IMR-90 (cell line): ENCODE data around the gene PRKAG2. TPM values are rescaled to one million over a fixed set of nuclear protein-coding genes. Genes with fewer than 3 reads are reported as not detected.
A peak's percentile ranks its signal among the peaks of the same experiment; 100 is the strongest.

Experiments
- ATAC-seq: fragments of 200-7000 bp; cut with Tn5 transposase; 2 replicates; pipeline ENCODE4 v1.9.1; 2020; ENCODE audit warnings: low read depth, mild to moderate bottlenecking, moderate library complexity
- BruUV-seq: library from RNA; stranded (reverse); fragments of 400-500 nt; replicated peaks from 2 replicates; lab custom pipeline; 2021; lab: Mats Ljungman, UMichigan
- CTCF ChIA-PET: fragments of 300-600 bp; formaldehyde crosslinking; extraction: SDS; loops from one replicate; lab custom pipeline; 2021; ENCODE audit warnings: antibody characterized with exemption; lab: Yijun Ruan, JAX
- POLR2A ChIA-PET: fragments of 300-600 bp; sonication (Branson Sonifier 250); formaldehyde crosslinking; loops from one replicate; lab custom pipeline; 2022; ENCODE audit warnings: antibody characterized with exemption; ENCODE audit not compliant: unreplicated experiment; lab: Charles Lee
- DNase-seq: peaks from one replicate; pipeline ENCODE4 v3.0.0; 2013
- H2AFZ ChIP-seq: replicated peaks from 2 replicates; pipeline ENCODE3; 2013; ENCODE audit warnings: low read length, mild to moderate bottlenecking; ENCODE audit not compliant: poor library complexity
- H2AK5ac ChIP-seq: 2 replicates; pipeline ENCODE4 v1.6.1; 2013; ENCODE audit warnings: low read depth, low read length, inconsistent platforms
- H2AK9ac ChIP-seq: replicated peaks from 2 replicates; pipeline ENCODE3; 2013; ENCODE audit warnings: mild to moderate bottlenecking, low read depth, low read length, moderate library complexity; ENCODE audit not compliant: poor library complexity
- H2BK120ac ChIP-seq: 2 replicates; pipeline ENCODE4 v1.6.1; 2013; ENCODE audit warnings: low read depth, low read length, inconsistent platforms
- H2BK15ac ChIP-seq: 3 replicates; pipeline ENCODE4 v1.6.1; 2013; ENCODE audit warnings: low read depth, low read length, inconsistent platforms
- H2BK20ac ChIP-seq: 2 replicates; pipeline ENCODE4 v1.6.1; 2013; ENCODE audit warnings: low read depth, mild to moderate bottlenecking, inconsistent platforms, low read length, moderate library complexity
- H2BK5ac ChIP-seq: 2 replicates; pipeline ENCODE4 v1.6.1; 2013; ENCODE audit warnings: mild to moderate bottlenecking, low read depth, low read length, inconsistent platforms; ENCODE audit not compliant: poor library complexity, severe bottlenecking
- H3K14ac ChIP-seq: replicated peaks from 2 replicates; pipeline ENCODE4 v1.6.1; 2013; ENCODE audit warnings: low read depth, low read length, inconsistent platforms
- H3K18ac ChIP-seq: 2 replicates; pipeline ENCODE4 v1.6.1; 2013; ENCODE audit warnings: low read depth, low read length, control low read depth
- H3K23ac ChIP-seq: 2 replicates; pipeline ENCODE4 v1.6.1; 2013; ENCODE audit warnings: low read depth, low read length, inconsistent platforms
- H3K27ac ChIP-seq: 2 replicates; pipeline ENCODE4 v1.5.1; 2013; ENCODE audit warnings: mild to moderate bottlenecking, control low read depth, low read length; ENCODE audit not compliant: insufficient read depth
- H3K27me3 ChIP-seq: 2 replicates; pipeline ENCODE4 v1.6.1; 2013; ENCODE audit warnings: low read length; ENCODE audit not compliant: control insufficient read depth, insufficient read depth
- H3K36me3 ChIP-seq: 2 replicates; pipeline ENCODE4 v1.6.1; 2013; ENCODE audit warnings: low read length, mixed read lengths; ENCODE audit not compliant: control insufficient read depth, insufficient read depth
- H3K4ac ChIP-seq: 2 replicates; pipeline ENCODE4 v1.6.1; 2013; ENCODE audit warnings: low read depth, low read length, inconsistent platforms
- H3K4me1 ChIP-seq: 2 replicates; pipeline ENCODE4 v1.6.1; 2013; ENCODE audit warnings: low read length, mixed read lengths; ENCODE audit not compliant: control insufficient read depth, insufficient read depth
- H3K4me2 ChIP-seq: 2 replicates; pipeline ENCODE4 v1.6.1; 2013; ENCODE audit warnings: low read depth, mild to moderate bottlenecking, control low read depth, low read length, moderate library complexity
- H3K4me3 ChIP-seq: 2 replicates; pipeline ENCODE4 v1.5.1; 2013; ENCODE audit warnings: low read depth, mild to moderate bottlenecking, control low read depth, low read length, moderate library complexity; ENCODE audit not compliant: insufficient read depth
- H3K56ac ChIP-seq: 2 replicates; pipeline ENCODE4 v1.6.1; 2013; ENCODE audit warnings: low read length, inconsistent platforms; ENCODE audit not compliant: insufficient read depth; ENCODE audit errors: extremely low read depth
- H3K79me1 ChIP-seq, 2 experiments: 2 replicates each; pipeline ENCODE4 v1.6.1; 2013; ENCODE audit warnings: low read length in 2 of 2, inconsistent platforms in 1 of 2, low read depth in 1 of 2
- H3K9ac ChIP-seq: 2 replicates; pipeline ENCODE4 v1.6.1; 2013; ENCODE audit warnings: low read depth, low read length, control low read depth
- H3K9me1 ChIP-seq: 2 replicates; pipeline ENCODE4 v1.6.1; 2013; ENCODE audit warnings: low read length, inconsistent platforms; ENCODE audit not compliant: insufficient read depth
- H3K9me3 ChIP-seq: 2 replicates; pipeline ENCODE4 v1.6.1; 2013; ENCODE audit warnings: low read length; ENCODE audit not compliant: control insufficient read depth, insufficient read depth
- H4K20me1 ChIP-seq: 2 replicates; pipeline ENCODE4 v1.6.1; 2013; ENCODE audit warnings: low read length, inconsistent platforms; ENCODE audit not compliant: insufficient read depth
- H4K5ac ChIP-seq: 2 replicates; pipeline ENCODE4 v1.6.1; 2013; ENCODE audit warnings: mild to moderate bottlenecking, low read depth, low read length, control low read depth
- H4K8ac ChIP-seq, 2 experiments: 2 replicates each; pipeline ENCODE4 v1.6.1; 2013; ENCODE audit warnings: low read depth in 2 of 2, low read length in 2 of 2, control low read depth in 1 of 2, inconsistent platforms in 1 of 2
- H4K91ac ChIP-seq: 2 replicates; pipeline ENCODE4 v1.6.1; 2013; ENCODE audit warnings: low read depth, low read length, inconsistent platforms; ENCODE audit not compliant: insufficient read depth
- BHLHE40 ChIP-seq: fragments of 150-350 bp; IDR thresholded peaks from 2 replicates; pipeline ENCODE4 v1.6.1; 2016; ENCODE audit warnings: mild to moderate bottlenecking, low read depth, low read length
- MAFK ChIP-seq: IDR thresholded peaks from 2 replicates; pipeline ENCODE4 v1.6.1; 2012; ENCODE audit warnings: low read depth, low read length, improper control_type of control experiment
- POLR2A ChIP-seq: IDR thresholded peaks from 2 replicates; pipeline ENCODE4 v1.6.1; 2012; ENCODE audit warnings: mild to moderate bottlenecking, low read depth, low read length
- WGBS, 2 experiments: methylation state at CpG; one replicate each; pipeline versions ENCODE4 v1.1.5 to v1.1.7; 2013; ENCODE audit warnings: missing lambda C conversion rate in 2 of 2; ENCODE audit not compliant: insufficient read length in 1 of 2; ENCODE audit errors: extremely low coverage in 2 of 2; 5-methylcytosine and 5-hydroxymethylcytosine counted together
- dilution Hi-C: fragments of 300-500 bp; cut with HindIII; formaldehyde crosslinking; loops from one replicate; pipeline ENCODE4 v1.14.3; 2018; ENCODE audit warnings: low sequenced_read_pairs; ENCODE audit not compliant: unreplicated experiment
- in situ Hi-C: fragments of 300-500 bp; cut with MboI; formaldehyde crosslinking; loops from 3 replicates; pipeline ENCODE4 v1.14.3; 2019; ENCODE audit warnings: low sequenced_read_pairs, inconsistent platforms, mixed read lengths
- intact Hi-C: fragments of 100-400 bp; cut with micrococcal nuclease; formaldehyde crosslinking; loops from 2 replicates; pipeline ENCODE4 v1.10.0; 2022
- polyA plus RNA-seq, 3 experiments: library from polyadenylated mRNA; depleted of rRNA; stranded (reverse); fragments of >200 nt; gene quantifications; 2 replicates each; pipeline ENCODE4 v1.2.3, GENCODE V29; 2012; ENCODE audit warnings: low replicate concordance in 1 of 3
- total RNA-seq: library from RNA; depleted of rRNA; stranded (reverse); fragments of >200 nt; gene quantifications from 2 replicates; pipeline ENCODE4 v1.2.3, GENCODE V29; 2012
- TF ChIP-seq, protein P1 (sequence below): fragments of 150-350 bp; IDR thresholded peaks from 2 replicates; pipeline ENCODE4 v1.6.1; 2016; ENCODE audit warnings: low read depth, mild to moderate bottlenecking, low read length, moderate library complexity, borderline replicate concordance

PRKAG2 gene
- total and polyA plus RNA-seq, 2 of the 4 experiments (the other 2 are of a cell fraction) = 15.4 to 21.6 TPM

DNA sequence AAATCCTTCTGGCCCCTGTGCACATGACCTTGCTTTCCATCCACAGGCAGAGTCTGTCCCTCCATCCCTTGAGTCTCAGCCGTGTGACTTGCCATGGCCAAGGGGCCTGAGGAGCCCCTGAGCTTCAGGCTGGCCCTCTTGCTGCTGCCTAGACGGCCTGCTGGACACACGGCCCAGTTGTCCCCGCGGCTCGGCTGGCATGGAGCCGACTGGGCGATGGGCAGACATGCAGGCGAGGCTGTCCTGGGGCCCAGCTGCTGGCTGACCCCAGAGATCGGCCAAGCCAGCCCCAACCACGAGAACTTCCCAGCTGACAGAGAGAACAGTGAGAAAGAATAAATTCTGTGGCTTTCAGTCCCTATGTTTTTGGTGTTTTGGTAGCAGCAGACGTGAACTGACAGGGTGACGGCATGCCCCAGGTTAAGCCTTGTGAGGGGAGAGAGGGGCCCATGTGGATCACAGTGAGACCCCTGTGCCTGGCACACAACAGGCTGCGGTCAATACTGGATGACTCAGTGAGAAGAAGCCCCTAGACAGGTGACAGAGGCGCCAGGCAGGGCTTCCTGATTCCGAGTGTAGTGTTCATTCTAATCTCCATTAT, 11.7 kb downstream of the PRKAG2 start:
- H3K27me3 ChIP-seq = peaks cover 32% of the 10 kb centered on the region
- H3K79me1 ChIP-seq = no peaks in the 10 kb centered on the region
- no peak overlapping the region for H3K9ac ChIP-seq
- 67% methylated on average over 3 of the region's 16 CpGs; no CpG with 5 or more reads in 1 of the 2 experiments for WGBS, 2 experiments
- no peaks in the 10 kb centered on the region for H4K20me1 ChIP-seq
- no peaks in the 10 kb centered on the region for H3K9me1 ChIP-seq
- ATAC-seq (no peak), DNase-seq (no peak)
- TF ChIP-seq POLR2A = no peak
- TF ChIP-seq MAFK = no peak
- TF ChIP-seq, protein P1, sequence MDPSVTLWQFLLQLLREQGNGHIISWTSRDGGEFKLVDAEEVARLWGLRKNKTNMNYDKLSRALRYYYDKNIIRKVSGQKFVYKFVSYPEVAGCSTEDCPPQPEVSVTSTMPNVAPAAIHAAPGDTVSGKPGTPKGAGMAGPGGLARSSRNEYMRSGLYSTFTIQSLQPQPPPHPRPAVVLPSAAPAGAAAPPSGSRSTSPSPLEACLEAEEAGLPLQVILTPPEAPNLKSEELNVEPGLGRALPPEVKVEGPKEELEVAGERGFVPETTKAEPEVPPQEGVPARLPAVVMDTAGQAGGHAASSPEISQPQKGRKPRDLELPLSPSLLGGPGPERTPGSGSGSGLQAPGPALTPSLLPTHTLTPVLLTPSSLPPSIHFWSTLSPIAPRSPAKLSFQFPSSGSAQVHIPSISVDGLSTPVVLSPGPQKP = no peak
- no peak for TF ChIP-seq BHLHE40
- no peak overlapping the region for H2BK20ac ChIP-seq
- no peak overlapping the region for H2AK5ac ChIP-seq
- no peak overlapping the region for H2BK15ac ChIP-seq
- no peaks in the 10 kb centered on the region for H3K36me3 ChIP-seq
- in situ Hi-C loops = no loop called here
- BruUV-seq = no TSS peak
- no peak overlapping the region for H3K4ac ChIP-seq
- H3K27ac ChIP-seq = no peak overlapping the region
- peak overlapping the region; percentile 11 for H2AFZ ChIP-seq
- no peak overlapping the region for H2BK120ac ChIP-seq
- no peak overlapping the region for H2BK5ac ChIP-seq
- H3K56ac ChIP-seq = no peak overlapping the region
- H3K4me3 ChIP-seq = no peak overlapping the region
- no peak overlapping the region for H4K5ac ChIP-seq
- dilution Hi-C loops = no loop called here
- no peak overlapping the region for H4K91ac ChIP-seq
- no peak overlapping the region for H2AK9ac ChIP-seq
- ChIA-PET CTCF (no interaction called here), POLR2A (no interaction called here)
- intact Hi-C loops = no loop called here
- H3K9me3 ChIP-seq = no peaks in the 10 kb centered on the region
- H4K8ac ChIP-seq = no peak overlapping the region
- H3K14ac ChIP-seq = no peak overlapping the region
- no peak overlapping the region for H3K23ac ChIP-seq
- H3K4me1 ChIP-seq = peaks cover 3% of the 10 kb centered on the region; the same call in 1 of the 2 replicates
- no peak overlapping the region for H3K4me2 ChIP-seq
- no peak overlapping the region for H3K18ac ChIP-seq
